Thymus (tissue), 11 donors: ENCODE results near the gene PODXL2. TPM values are rescaled to one million over a fixed set of nuclear protein-coding genes. Genes with fewer than 3 reads are reported as not detected.
"Not testable (repeated sequence)": the region's sequence is repeated elsewhere in the genome, so short reads cannot be mapped to it uniquely, and the experiment has no call there.

Experiments used
- DNase-seq, 9 donors: peaks; one replicate each; pipeline ENCODE4 v3.0.0-alpha.2; 2013; ENCODE audit warnings: low spot score in 9 of 9, low read depth in 6 of 9, missing footprints in 1 of 9
- H3K27ac ChIP-seq, 2 donors: one replicate each; pipeline ENCODE4 v1.5.1; 2013; ENCODE audit warnings: control low read depth in 1 of 2, low read depth in 1 of 2, low read length in 1 of 2, mild to moderate bottlenecking in 1 of 2, moderate library complexity in 1 of 2
- H3K27me3 ChIP-seq, 2 donors: one replicate each; pipeline ENCODE4 v1.5.1; 2013; ENCODE audit warnings: low read length in 1 of 2; ENCODE audit not compliant: control insufficient read depth in 2 of 2, insufficient read depth in 1 of 2
- H3K36me3 ChIP-seq, 2 donors: one replicate each; pipeline ENCODE4 v1.5.1; 2013; ENCODE audit warnings: low read length in 1 of 2, mild to moderate bottlenecking in 1 of 2, moderate library complexity in 1 of 2; ENCODE audit not compliant: control insufficient read depth in 2 of 2, insufficient read depth in 2 of 2
- H3K4me1 ChIP-seq, 2 donors: one replicate each; pipeline ENCODE4 v1.5.1; 2013; ENCODE audit warnings: low read length in 2 of 2; ENCODE audit not compliant: control insufficient read depth in 2 of 2, insufficient read depth in 2 of 2
- H3K4me3 ChIP-seq, 2 donors: one replicate each; pipeline ENCODE4 v1.5.1; 2013; ENCODE audit warnings: low read length in 2 of 2, control low read depth in 1 of 2, mild to moderate bottlenecking in 1 of 2
- H3K9me3 ChIP-seq, 2 donors: one replicate each; pipeline ENCODE4 v1.5.1; 2013; ENCODE audit warnings: low read length in 1 of 2, mild to moderate bottlenecking in 1 of 2; ENCODE audit not compliant: control insufficient read depth in 2 of 2, insufficient read depth in 1 of 2
- WGBS: extraction: QIAGEN DNeasy Blood & Tissue Kit; methylation state at CpG from one replicate; pipeline ENCODE4 v1.1.7; 2013; 5-methylcytosine and 5-hydroxymethylcytosine counted together
- polyA plus RNA-seq: library from polyadenylated mRNA; stranded (reverse); fragments of 200-250 nt; gene quantifications from one replicate; pipeline ENCODE4 v1.2.3, GENCODE V29; 2013
- total RNA-seq: library from RNA; stranded (reverse); fragments of 120-200 nt; gene quantifications from one replicate; pipeline ENCODE4 v1.2.4, GENCODE V29; 2013
- donor health status: healthy.

The PODXL2 gene
- total and polyA plus RNA-seq, 2 donors, result 2.2 to 4.3 TPM

- Histone ChIP-seq H3K4me1 (no peaks in the 10 kb centered on the region), H3K4me3 (no peak overlapping the region), H3K9me3 (no peaks in the 10 kb centered on the region), H3K27me3 (no peaks in the 10 kb centered on the region), H3K36me3 (peaks cover 22 to 46% of the 10 kb centered on the region in 2 donors), H3K27ac (no peak overlapping the region)
- DNase-seq, result no peak
- WGBS, result 98% methylated on average over 21 of the region's 21 CpGs
These were observed 51.2 kb downstream of the PODXL2 start for GRCh38 chr3:127680146-127680661.

GRCh38 chr3:127680798-127681221 lies 51.8 kb downstream of the PODXL2 start:
- H3K4me1 ChIP-seq, result no peaks in the 10 kb centered on the region
- H3K27me3 ChIP-seq, result no peaks in the 10 kb centered on the region
- 96% methylated on average over 1 of the region's 1 CpG for WGBS
- H3K4me3 ChIP-seq, result no peak overlapping the region
- no peaks in the 10 kb centered on the region for H3K9me3 ChIP-seq
- no peak overlapping the region for H3K27ac ChIP-seq
- peaks cover 21 to 44% of the 10 kb centered on the region in 2 donors for H3K36me3 ChIP-seq
- DNase-seq, result no peak

GRCh38 chr3:127682175-127682554 lies 53.2 kb downstream of the PODXL2 start:
- 99% methylated on average over 6 of the region's 6 CpGs for WGBS
- not testable (repeated sequence) for H3K9me3 ChIP-seq, DNase-seq, H3K27ac ChIP-seq, H3K27me3 ChIP-seq, H3K4me3 ChIP-seq, H3K4me1 ChIP-seq
- peaks cover 12 to 30% of the 10 kb centered on the region in 2 donors for H3K36me3 ChIP-seq

GRCh38 chr3:127682561-127682960 lies 53.6 kb downstream of the PODXL2 start:
- H3K36me3 ChIP-seq, result peaks cover 9 to 26% of the 10 kb centered on the region in 2 donors
- no peaks in the 10 kb centered on the region for H3K9me3 ChIP-seq
- 97% methylated on average over 8 of the region's 8 CpGs for WGBS
- no peak for DNase-seq
- H3K4me1 ChIP-seq, result no peaks in the 10 kb centered on the region
- H3K27ac ChIP-seq, result no peak overlapping the region
- H3K27me3 ChIP-seq, result no peaks in the 10 kb centered on the region
- no peak overlapping the region for H3K4me3 ChIP-seq

- Histone ChIP-seq H3K9me3 (peaks cover 0 to 1% of the 10 kb centered on the region in 2 donors), H3K36me3 (peaks cover 0 to 5% of the 10 kb centered on the region in 2 donors), H3K27ac (no peak overlapping the region), H3K4me3 (no peak overlapping the region), H3K4me1 (no peaks in the 10 kb centered on the region), H3K27me3 (no peaks in the 10 kb centered on the region)
- no peak for DNase-seq
- 91% methylated on average over 22 of the region's 22 CpGs for WGBS
These were observed 56.1 kb downstream of the PODXL2 start for GRCh38 chr3:127684871-127685707.

- H3K27ac ChIP-seq, result no peak overlapping the region
- no peak overlapping the region for H3K4me3 ChIP-seq
- DNase-seq, result no peak
- peaks cover 0 to 3% of the 10 kb centered on the region in 2 donors for H3K9me3 ChIP-seq
- no peaks in the 10 kb centered on the region for H3K36me3 ChIP-seq
- over 99% methylated on average over 4 of the region's 4 CpGs for WGBS
- H3K4me1 ChIP-seq, result no peaks in the 10 kb centered on the region
- no peaks in the 10 kb centered on the region for H3K27me3 ChIP-seq
These were observed 56.9 kb downstream of the PODXL2 start for GRCh38 chr3:127685708-127686511.

- DNase-seq, result no peak
- H3K9me3 ChIP-seq, result peaks cover 0 to 3% of the 10 kb centered on the region in 2 donors
- H3K4me1 ChIP-seq, result no peaks in the 10 kb centered on the region
These were observed 57.5 kb downstream of the PODXL2 start for GRCh38 chr3:127686512-127686894.

GRCh38 chr3:127687228-127687737 lies 58.3 kb downstream of the PODXL2 start:
- no peaks in the 10 kb centered on the region for H3K4me1 ChIP-seq
- WGBS, result 97% methylated on average over 2 of the region's 2 CpGs
- no peaks in the 10 kb centered on the region for H3K27me3 ChIP-seq
- no peak overlapping the region for H3K27ac ChIP-seq
- DNase-seq, result no peak
- H3K4me3 ChIP-seq, result no peak overlapping the region
- peaks cover 0 to 3% of the 10 kb centered on the region in 2 donors for H3K9me3 ChIP-seq
- no peaks in the 10 kb centered on the region for H3K36me3 ChIP-seq

More at GRCh38 chr3:127686512-127686894, 57.5 kb downstream of the PODXL2 start:
- H3K27me3 ChIP-seq, result no peaks in the 10 kb centered on the region
- no peak overlapping the region for H3K27ac ChIP-seq
- H3K36me3 ChIP-seq, result no peaks in the 10 kb centered on the region
- no peak overlapping the region for H3K4me3 ChIP-seq

- peaks cover 0 to 3% of the 10 kb centered on the region in 2 donors for H3K9me3 ChIP-seq
- H3K27ac ChIP-seq, result no peak overlapping the region
- H3K27me3 ChIP-seq, result no peaks in the 10 kb centered on the region
- no peak for DNase-seq
- H3K4me3 ChIP-seq, result no peak overlapping the region
- H3K36me3 ChIP-seq, result no peaks in the 10 kb centered on the region
- WGBS, result 92% methylated on average over 2 of the region's 2 CpGs
- H3K4me1 ChIP-seq, result no peaks in the 10 kb centered on the region
These were observed 59.0 kb downstream of the PODXL2 start for GRCh38 chr3:127688022-127688415.
